ENCODE measurements around the gene CTTNBP2.

DNA sequence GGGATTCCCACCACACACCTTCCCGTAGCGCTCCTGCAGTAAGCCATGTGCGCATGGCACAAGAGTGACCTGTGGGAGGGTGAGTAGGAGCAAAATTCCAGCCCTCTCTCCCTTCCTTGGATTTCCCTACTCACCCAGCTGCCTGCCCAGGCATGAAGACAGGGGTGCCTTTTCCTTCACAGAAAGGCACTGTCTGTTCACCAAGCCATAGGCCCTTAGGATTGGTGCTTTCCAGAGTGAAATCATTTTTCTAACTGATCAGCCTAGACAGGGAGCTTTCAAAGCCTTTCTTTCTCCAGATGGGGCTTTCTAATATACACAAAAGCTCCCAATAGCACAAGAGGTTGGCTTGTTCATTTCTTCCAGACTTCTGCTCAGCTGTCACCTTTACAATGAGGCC is 79.7 kb downstream of the CTTNBP2 start:
- TF ChIP-seq TAF1 (IDR thresholded peaks at IDR 0.05; ENCODE audit: low read depth, low read length) (no peak), POLR2AphosphoS5 (IDR thresholded peaks at IDR 0.05; ENCODE audit: low read depth, low read length) (no peak)

Measured in GM12891 (cell line).